Fibroblast of lung (primary cell): ENCODE measurements around the gene MORN1.

ENCODE experiments used
- CTCF ChIP-seq, 2 donors: IDR thresholded peaks in 1 of 2; conservative IDR thresholded peaks in 1 of 2; 1 replicate in 1 of 2; 2 replicates in 1 of 2; pipeline ENCODE4 v1.5.1; 2011 to 2012; ENCODE audit warnings: low read length in 2 of 2, control low read depth in 1 of 2, inconsistent platforms in 1 of 2, low read depth in 1 of 2, mild to moderate bottlenecking in 1 of 2
- EZH2 ChIP-seq: IDR thresholded peaks from 2 replicates; pipeline ENCODE4 v1.5.1; 2012; ENCODE audit warnings: low read length, control low read depth, mild to moderate bottlenecking; ENCODE audit errors: missing control alignments

GRCh38 chr1:2428490-2428889 is 37.1 kb upstream of the MORN1 start:
- TF ChIP-seq CTCF (conservative IDR thresholded peaks at IDR 0.05 in 1 of 2, IDR thresholded peaks at IDR 0.05 in 1 of 2; ENCODE audit: low read depth in 1 of 2, low read length in 2 of 2) (no peak), EZH2 (no peak)
